ENCODE measurements around the gene RBM33.

DNA sequence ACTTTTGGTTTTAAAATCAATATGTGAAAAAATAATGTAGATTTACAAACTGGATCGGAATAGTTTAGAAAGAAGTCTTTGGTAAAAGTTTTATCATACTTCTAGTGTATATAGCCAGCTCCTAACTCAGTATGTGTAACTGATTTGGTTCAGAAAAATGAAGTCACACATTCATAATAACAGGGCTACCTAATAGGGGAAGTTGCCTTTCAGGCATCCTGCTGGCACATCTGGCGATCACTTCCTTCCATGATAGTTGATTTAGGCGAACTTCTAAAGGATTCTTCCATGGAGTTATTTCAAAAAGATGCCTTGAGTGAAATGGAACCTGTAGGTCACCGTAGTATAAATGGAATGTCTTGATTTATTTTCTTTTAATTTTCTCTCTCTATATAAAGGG lies 98.7 kb downstream of the RBM33 start:
- TF ChIP-seq CREB1 (IDR thresholded peaks at IDR 0.05; ENCODE audit: low read depth) (no peak), EP300 (IDR thresholded peaks at IDR 0.05; ENCODE audit: borderline replicate concordance) (no peak), YY1 (IDR thresholded peaks at IDR 0.05; ENCODE audit: low read depth) (no peak), EGR1 (IDR thresholded peaks at IDR 0.05) (no peak), RAD21 (IDR thresholded peaks at IDR 0.05; ENCODE audit: low read depth) (no peak), TCF12 (IDR thresholded peaks at IDR 0.05; ENCODE audit: low read depth) (no peak)
- TF ChIP-seq, protein P1, sequence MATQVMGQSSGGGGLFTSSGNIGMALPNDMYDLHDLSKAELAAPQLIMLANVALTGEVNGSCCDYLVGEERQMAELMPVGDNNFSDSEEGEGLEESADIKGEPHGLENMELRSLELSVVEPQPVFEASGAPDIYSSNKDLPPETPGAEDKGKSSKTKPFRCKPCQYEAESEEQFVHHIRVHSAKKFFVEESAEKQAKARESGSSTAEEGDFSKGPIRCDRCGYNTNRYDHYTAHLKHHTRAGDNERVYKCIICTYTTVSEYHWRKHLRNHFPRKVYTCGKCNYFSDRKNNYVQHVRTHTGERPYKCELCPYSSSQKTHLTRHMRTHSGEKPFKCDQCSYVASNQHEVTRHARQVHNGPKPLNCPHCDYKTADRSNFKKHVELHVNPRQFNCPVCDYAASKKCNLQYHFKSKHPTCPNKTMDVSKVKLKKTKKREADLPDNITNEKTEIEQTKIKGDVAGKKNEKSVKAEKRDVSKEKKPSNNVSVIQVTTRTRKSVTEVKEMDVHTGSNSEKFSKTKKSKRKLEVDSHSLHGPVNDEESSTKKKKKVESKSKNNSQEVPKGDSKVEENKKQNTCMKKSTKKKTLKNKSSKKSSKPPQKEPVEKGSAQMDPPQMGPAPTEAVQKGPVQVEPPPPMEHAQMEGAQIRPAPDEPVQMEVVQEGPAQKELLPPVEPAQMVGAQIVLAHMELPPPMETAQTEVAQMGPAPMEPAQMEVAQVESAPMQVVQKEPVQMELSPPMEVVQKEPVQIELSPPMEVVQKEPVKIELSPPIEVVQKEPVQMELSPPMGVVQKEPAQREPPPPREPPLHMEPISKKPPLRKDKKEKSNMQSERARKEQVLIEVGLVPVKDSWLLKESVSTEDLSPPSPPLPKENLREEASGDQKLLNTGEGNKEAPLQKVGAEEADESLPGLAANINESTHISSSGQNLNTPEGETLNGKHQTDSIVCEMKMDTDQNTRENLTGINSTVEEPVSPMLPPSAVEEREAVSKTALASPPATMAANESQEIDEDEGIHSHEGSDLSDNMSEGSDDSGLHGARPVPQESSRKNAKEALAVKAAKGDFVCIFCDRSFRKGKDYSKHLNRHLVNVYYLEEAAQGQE (IDR thresholded peaks at IDR 0.05; ENCODE audit: low read depth), result no peak
- TF ChIP-seq, protein P2, sequence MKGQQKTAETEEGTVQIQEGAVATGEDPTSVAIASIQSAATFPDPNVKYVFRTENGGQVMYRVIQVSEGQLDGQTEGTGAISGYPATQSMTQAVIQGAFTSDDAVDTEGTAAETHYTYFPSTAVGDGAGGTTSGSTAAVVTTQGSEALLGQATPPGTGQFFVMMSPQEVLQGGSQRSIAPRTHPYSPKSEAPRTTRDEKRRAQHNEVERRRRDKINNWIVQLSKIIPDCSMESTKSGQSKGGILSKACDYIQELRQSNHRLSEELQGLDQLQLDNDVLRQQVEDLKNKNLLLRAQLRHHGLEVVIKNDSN (IDR thresholded peaks at IDR 0.05), result no peak
- TF ChIP-seq, protein P3, sequence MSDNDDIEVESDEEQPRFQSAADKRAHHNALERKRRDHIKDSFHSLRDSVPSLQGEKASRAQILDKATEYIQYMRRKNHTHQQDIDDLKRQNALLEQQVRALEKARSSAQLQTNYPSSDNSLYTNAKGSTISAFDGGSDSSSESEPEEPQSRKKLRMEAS (IDR thresholded peaks at IDR 0.05), result no peak
